PC-3 (cell line): ENCODE results near the gene RNF141.

Experiments
- EZH2 ChIP-seq: fragments of 300-600 bp; sonication (generic); IDR thresholded peaks from one replicate; pipeline ENCODE4 v1.6.1; 2017; ENCODE audit warnings: antibody characterized with exemption, mild to moderate bottlenecking, low read length; ENCODE audit not compliant: unreplicated experiment
- TF ChIP-seq, protein P1 (sequence below): fragments of 300-600 bp; sonication (generic); conservative IDR thresholded peaks from 2 replicates; pipeline ENCODE4 v1.5.1; 2017; ENCODE audit warnings: antibody characterized with exemption, low read depth, mild to moderate bottlenecking, low read length

DNA sequence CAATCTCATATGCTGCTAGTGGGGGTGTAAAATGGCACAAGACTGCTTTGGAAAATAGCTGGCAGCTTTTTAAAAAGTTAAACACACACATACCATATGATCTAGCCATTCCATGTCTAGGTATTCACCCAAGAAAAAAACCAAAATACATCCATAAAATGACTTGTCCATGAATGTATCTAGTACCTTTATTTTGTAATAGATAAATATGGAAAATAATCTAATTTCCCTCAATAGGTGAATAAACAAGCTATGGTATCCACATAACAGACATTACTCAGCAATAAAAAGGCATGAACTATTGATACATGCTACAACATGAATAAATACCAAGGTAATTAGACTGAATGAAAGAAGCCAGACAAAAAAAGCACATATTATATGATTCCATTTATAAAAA lies 22.9 kb downstream of the RNF141 start:
- TF ChIP-seq, protein P1, sequence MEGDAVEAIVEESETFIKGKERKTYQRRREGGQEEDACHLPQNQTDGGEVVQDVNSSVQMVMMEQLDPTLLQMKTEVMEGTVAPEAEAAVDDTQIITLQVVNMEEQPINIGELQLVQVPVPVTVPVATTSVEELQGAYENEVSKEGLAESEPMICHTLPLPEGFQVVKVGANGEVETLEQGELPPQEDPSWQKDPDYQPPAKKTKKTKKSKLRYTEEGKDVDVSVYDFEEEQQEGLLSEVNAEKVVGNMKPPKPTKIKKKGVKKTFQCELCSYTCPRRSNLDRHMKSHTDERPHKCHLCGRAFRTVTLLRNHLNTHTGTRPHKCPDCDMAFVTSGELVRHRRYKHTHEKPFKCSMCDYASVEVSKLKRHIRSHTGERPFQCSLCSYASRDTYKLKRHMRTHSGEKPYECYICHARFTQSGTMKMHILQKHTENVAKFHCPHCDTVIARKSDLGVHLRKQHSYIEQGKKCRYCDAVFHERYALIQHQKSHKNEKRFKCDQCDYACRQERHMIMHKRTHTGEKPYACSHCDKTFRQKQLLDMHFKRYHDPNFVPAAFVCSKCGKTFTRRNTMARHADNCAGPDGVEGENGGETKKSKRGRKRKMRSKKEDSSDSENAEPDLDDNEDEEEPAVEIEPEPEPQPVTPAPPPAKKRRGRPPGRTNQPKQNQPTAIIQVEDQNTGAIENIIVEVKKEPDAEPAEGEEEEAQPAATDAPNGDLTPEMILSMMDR = no peak
- no peak for TF ChIP-seq EZH2
